HepG2 (cell line): ENCODE data around the gene EDNRA.

ENCODE experiments used
- CEBPG ChIP-seq: IDR thresholded peaks from 2 replicates; pipeline ENCODE4 v1.6.1; 2016
- ETS1 ChIP-seq: sonication (generic); formaldehyde crosslinking; IDR thresholded peaks from 2 replicates; pipeline ENCODE4 v1.4.0; 2020; ENCODE audit warnings: missing genetic modification reagents
- FOXJ3 ChIP-seq: sonication (generic); formaldehyde crosslinking; IDR thresholded peaks from 2 replicates; pipeline ENCODE4 v1.4.0; 2020; ENCODE audit warnings: missing genetic modification reagents, mild to moderate bottlenecking, borderline replicate concordance
- JUND ChIP-seq: sonication (generic); formaldehyde crosslinking; IDR thresholded peaks from 2 replicates; pipeline ENCODE4 v1.8.0; 2022; ENCODE audit warnings: mild to moderate bottlenecking, missing genetic modification reagents
- TCF7L2 ChIP-seq: IDR thresholded peaks from 2 replicates; pipeline ENCODE4 v1.6.1; 2011; ENCODE audit warnings: mild to moderate bottlenecking, low read depth, low read length, moderate library complexity
- ZNF275 ChIP-seq: sonication (generic); formaldehyde crosslinking; IDR thresholded peaks from 2 replicates; pipeline ENCODE4 v1.8.0; 2022; ENCODE audit warnings: missing genetic modification reagents, mild to moderate bottlenecking, inconsistent platforms, borderline replicate concordance
- TF ChIP-seq, protein P1 (sequence below): sonication (generic); formaldehyde crosslinking; IDR thresholded peaks from 2 replicates; pipeline ENCODE4 v1.4.0; 2020; ENCODE audit warnings: mild to moderate bottlenecking, missing genetic modification reagents
- TF ChIP-seq, protein P2 (sequence below): sonication (generic); formaldehyde crosslinking; IDR thresholded peaks from 2 replicates; pipeline ENCODE4 v1.5.0; 2020; ENCODE audit warnings: mild to moderate bottlenecking, missing genetic modification reagents, moderate library complexity

- TF ChIP-seq ETS1 (CRISPR knock-in tag) (no peak), CEBPG (no peak), FOXJ3 (no peak), JUND (CRISPR knock-in tag) (no peak), ZNF275 (CRISPR knock-in tag) (no peak), TCF7L2 (no peak)
- TF ChIP-seq, protein P1, sequence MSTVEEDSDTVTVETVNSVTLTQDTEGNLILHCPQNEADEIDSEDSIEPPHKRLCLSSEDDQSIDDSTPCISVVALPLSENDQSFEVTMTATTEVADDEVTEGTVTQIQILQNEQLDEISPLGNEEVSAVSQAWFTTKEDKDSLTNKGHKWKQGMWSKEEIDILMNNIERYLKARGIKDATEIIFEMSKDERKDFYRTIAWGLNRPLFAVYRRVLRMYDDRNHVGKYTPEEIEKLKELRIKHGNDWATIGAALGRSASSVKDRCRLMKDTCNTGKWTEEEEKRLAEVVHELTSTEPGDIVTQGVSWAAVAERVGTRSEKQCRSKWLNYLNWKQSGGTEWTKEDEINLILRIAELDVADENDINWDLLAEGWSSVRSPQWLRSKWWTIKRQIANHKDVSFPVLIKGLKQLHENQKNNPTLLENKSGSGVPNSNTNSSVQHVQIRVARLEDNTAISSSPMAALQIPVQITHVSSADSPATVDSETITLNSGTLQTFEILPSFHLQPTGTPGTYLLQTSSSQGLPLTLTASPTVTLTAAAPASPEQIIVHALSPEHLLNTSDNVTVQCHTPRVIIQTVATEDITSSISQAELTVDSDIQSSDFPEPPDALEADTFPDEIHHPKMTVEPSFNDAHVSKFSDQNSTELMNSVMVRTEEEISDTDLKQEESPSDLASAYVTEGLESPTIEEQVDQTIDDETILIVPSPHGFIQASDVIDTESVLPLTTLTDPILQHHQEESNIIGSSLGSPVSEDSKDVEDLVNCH (CRISPR knock-in tag): no peak
- TF ChIP-seq, protein P2, sequence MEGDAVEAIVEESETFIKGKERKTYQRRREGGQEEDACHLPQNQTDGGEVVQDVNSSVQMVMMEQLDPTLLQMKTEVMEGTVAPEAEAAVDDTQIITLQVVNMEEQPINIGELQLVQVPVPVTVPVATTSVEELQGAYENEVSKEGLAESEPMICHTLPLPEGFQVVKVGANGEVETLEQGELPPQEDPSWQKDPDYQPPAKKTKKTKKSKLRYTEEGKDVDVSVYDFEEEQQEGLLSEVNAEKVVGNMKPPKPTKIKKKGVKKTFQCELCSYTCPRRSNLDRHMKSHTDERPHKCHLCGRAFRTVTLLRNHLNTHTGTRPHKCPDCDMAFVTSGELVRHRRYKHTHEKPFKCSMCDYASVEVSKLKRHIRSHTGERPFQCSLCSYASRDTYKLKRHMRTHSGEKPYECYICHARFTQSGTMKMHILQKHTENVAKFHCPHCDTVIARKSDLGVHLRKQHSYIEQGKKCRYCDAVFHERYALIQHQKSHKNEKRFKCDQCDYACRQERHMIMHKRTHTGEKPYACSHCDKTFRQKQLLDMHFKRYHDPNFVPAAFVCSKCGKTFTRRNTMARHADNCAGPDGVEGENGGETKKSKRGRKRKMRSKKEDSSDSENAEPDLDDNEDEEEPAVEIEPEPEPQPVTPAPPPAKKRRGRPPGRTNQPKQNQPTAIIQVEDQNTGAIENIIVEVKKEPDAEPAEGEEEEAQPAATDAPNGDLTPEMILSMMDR (CRISPR knock-in tag): no peak
Observed at GRCh38 chr4:147525494-147526271, 44.8 kb downstream of the EDNRA start.
